GM18909 (cell line): ENCODE data around the gene NBEA.

Experiments used
- ATAC-seq: cut with Tn5 transposase; IDR thresholded peaks from one replicate; pipeline ENCODE4 v1.9.1; 2021; ENCODE audit warnings: mild to moderate bottlenecking; ENCODE audit not compliant: unreplicated experiment, poor library complexity

The NBEA gene

GRCh38 chr13:35238274-35238673 is 296.2 kb downstream of the NBEA start:
- no peak for ATAC-seq

- peak; percentile 82 for ATAC-seq
Measured at GRCh38 chr13:35252536-35253205, 310.6 kb downstream of the NBEA start.

- ATAC-seq, result no peak
Measured at GRCh38 chr13:35255241-35255640, 313.2 kb downstream of the NBEA start.

GRCh38 chr13:35256459-35257148 is 314.5 kb downstream of the NBEA start:
- no peak for ATAC-seq

GRCh38 chr13:35260316-35260715 is 318.2 kb downstream of the NBEA start:
- ATAC-seq, result no peak

GRCh38 chr13:35266412-35266811 is 324.3 kb downstream of the NBEA start:
- ATAC-seq, result no peak

GRCh38 chr13:35278917-35279316 is 336.8 kb downstream of the NBEA start:
- no peak for ATAC-seq

- ATAC-seq, result no peak
Measured at GRCh38 chr13:35279500-35279899, 337.4 kb downstream of the NBEA start.

GRCh38 chr13:35283856-35284255 is 341.8 kb downstream of the NBEA start:
- no peak for ATAC-seq

GRCh38 chr13:35285677-35286076 is 343.6 kb downstream of the NBEA start:
- ATAC-seq, result no peak

GRCh38 chr13:35292329-35292728 is 350.3 kb downstream of the NBEA start:
- no peak for ATAC-seq

- ATAC-seq, result no peak
Measured at GRCh38 chr13:35293579-35294226, 351.6 kb downstream of the NBEA start.

GRCh38 chr13:35309706-35310105 is 367.6 kb downstream of the NBEA start:
- no peak for ATAC-seq

- ATAC-seq, result no peak
Measured at GRCh38 chr13:35332134-35332533, 390.1 kb downstream of the NBEA start.

GRCh38 chr13:35333157-35333556 is 391.1 kb downstream of the NBEA start:
- ATAC-seq, result no peak

- ATAC-seq, result no peak
Measured at GRCh38 chr13:35342440-35342839, 400.4 kb downstream of the NBEA start.

- ATAC-seq, result no peak
Measured at GRCh38 chr13:35343417-35343816, 401.3 kb downstream of the NBEA start.

GRCh38 chr13:35345992-35346391 is 403.9 kb downstream of the NBEA start:
- no peak for ATAC-seq

GRCh38 chr13:35346494-35346893 is 404.4 kb downstream of the NBEA start:
- no peak for ATAC-seq

- no peak for ATAC-seq
Measured at GRCh38 chr13:35347679-35348205, 405.7 kb downstream of the NBEA start.

GRCh38 chr13:35349052-35349451 is 407.0 kb downstream of the NBEA start:
- no peak for ATAC-seq
